ENCODE data around the gene CPS1.

The CPS1 gene

GRCh38 chr2:210713122-210713521, 156.7 kb downstream of the CPS1 start:
- no peak for DNase-seq

DNA sequence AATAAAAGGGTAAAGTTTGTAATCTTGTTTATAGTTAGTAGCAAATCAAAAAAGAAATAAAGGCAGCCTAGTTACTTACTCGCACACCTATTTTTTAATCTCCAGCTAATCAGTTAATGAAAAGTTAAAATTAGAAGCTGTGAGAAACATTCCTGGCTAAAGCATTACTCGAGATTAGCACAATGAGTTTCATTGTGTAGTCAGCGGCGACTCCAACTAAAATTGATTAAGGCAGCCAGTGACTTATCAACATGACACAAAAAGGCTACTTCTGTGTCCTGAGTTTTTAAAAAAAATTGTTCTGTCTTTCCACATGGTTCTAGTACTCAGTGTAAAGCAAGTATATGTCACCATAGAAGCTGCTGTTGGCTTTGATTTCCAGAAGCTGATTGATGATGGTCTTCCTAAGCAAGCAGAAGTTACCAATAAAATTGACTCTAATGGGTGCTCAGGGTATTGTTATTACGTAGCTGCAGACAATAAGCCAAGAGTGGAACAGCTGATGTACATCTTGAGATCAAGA, 159.2 kb downstream of the CPS1 start:
- DNase-seq: no peak

DNA sequence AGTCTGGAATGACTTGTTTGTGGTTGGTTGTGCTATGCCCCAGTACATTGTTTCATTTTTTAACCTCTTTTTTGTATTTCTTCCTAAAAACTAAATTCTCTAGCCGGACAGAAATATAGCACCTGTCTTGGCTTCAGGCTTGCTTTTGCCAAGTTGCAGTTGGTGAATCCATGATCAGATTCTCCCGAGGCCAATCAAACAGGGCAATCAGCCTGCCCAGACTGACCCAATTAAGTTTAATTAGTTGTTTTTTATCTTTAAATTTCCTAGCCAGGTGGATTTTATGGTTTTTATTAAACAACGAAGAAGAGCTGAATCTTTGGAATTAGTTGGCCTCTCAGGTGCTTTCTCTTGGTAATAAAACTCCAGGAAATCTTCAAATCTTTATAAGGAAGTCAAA, 162.1 kb downstream of the CPS1 start:
- DNase-seq: no peak

- no peak for DNase-seq
Observed at GRCh38 chr2:210722092-210722491, 165.7 kb downstream of the CPS1 start.

GRCh38 chr2:210727549-210727948, 171.2 kb downstream of the CPS1 start:
- DNase-seq: no peak
